Left colon (tissue), 2 donors: Measurements from ENCODE around the gene CDC42SE2. TPM values are rescaled to one million over a fixed set of nuclear protein-coding genes. Genes with fewer than 3 reads are reported as not detected.
"Not testable (repeated sequence)": the region's sequence is repeated elsewhere in the genome, so short reads cannot be mapped to it uniquely, and the experiment has no call there.

Source experiments
- ATAC-seq: fragments of 200-7000 bp; cut with Tn5 transposase; one replicate; pipeline ENCODE4 v1.9.1; 2020; ENCODE audit warnings: mild to moderate bottlenecking, moderate library complexity
- DNase-seq, 2 donors: peaks; one replicate each; pipeline ENCODE4 v3.0.0-alpha.2; 2020
- intact Hi-C, 2 donors: fragments of 100-400 bp; cut with DNase I in 1 of 2; cut with micrococcal nuclease in 1 of 2; formaldehyde crosslinking; loops; one replicate each; pipeline versions ENCODE4 v1.11.2 to v1.14.0; 2022; cut with DNase I, micrococcal nuclease
- total RNA-seq, 2 donors: library from RNA; stranded (reverse); fragmentation: NEBNext Ultra II Directional; extraction: Animal tissue kit (Norgen Biotek cat#: 25700); gene quantifications; one replicate each; pipeline ENCODE4 v1.2.1, GENCODE V29; 2021
- donor health status: DM: no; HTN: no; CAD: no.
- donor health status: DM: yes; HTN: yes; CAD: no.

CDC42SE2 gene
- total RNA-seq, 2 donors from 2014 or later = 106 to 114 TPM

DNA sequence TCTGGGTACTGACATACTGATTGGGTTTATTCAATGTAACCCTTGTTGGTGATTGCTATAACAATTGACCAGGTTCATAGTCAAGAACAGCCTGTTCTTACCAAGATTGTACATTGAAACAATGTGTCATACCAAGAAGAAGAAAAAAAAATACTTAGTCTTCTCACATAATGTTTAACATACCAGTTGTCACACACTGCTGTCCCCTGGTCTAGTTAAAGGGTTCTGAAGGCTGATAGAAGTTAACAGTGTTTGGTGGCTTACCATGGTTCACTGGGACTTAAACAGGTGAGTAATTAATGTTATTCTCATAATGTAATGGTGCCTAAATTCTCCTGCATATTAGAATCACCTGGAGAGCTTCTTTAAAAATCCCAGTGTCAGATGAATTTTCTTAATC, 18.5 kb upstream of the CDC42SE2 start:
- peak; percentile 58 for ATAC-seq
- intact Hi-C loops = no loop called here
- no peak for DNase-seq

DNA sequence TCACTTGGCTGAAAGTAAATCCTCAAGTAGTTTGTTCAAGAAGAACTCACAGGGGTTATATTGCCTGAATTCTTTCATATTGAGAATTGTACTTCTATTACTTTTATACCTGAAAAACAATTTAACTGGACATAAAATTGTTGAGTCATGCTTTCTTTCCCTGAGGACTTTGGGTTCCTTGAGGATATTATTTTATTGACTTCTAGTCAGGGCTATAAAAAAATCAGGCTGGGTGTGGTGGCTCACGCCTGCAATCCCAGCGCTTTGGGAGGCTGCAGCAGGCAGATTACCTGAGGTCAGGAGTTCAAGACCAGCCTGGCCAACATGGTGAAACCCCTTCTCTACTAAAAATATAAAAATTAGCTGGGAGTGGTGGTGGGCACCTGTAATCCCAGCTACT, 17.9 kb upstream of the CDC42SE2 start:
- intact Hi-C loops = no loop called here
- DNase-seq (peak; percentile 45 to 70), ATAC-seq (peak; percentile 92)

DNA sequence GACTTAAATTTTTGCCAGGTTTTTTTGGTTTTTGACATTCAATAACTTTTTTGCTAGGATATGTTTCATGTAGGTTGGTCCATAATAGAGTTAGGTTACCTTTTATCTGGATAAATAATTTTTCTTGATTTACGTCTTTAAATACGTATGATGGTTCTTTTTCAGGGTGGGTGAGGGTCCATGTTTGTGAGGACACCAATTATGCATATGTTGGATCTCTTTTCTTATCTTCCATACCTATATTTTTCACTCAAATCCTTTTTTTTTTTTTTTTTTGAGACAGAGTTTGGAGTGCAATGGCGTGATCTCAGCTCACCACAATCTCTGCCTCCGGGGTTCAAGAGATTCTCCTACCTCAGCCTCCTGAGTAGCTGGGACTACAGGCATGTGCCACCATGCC, 17.3 kb upstream of the CDC42SE2 start:
- ATAC-seq (no peak), DNase-seq (no peak)
- intact Hi-C loops = no loop called here

DNA sequence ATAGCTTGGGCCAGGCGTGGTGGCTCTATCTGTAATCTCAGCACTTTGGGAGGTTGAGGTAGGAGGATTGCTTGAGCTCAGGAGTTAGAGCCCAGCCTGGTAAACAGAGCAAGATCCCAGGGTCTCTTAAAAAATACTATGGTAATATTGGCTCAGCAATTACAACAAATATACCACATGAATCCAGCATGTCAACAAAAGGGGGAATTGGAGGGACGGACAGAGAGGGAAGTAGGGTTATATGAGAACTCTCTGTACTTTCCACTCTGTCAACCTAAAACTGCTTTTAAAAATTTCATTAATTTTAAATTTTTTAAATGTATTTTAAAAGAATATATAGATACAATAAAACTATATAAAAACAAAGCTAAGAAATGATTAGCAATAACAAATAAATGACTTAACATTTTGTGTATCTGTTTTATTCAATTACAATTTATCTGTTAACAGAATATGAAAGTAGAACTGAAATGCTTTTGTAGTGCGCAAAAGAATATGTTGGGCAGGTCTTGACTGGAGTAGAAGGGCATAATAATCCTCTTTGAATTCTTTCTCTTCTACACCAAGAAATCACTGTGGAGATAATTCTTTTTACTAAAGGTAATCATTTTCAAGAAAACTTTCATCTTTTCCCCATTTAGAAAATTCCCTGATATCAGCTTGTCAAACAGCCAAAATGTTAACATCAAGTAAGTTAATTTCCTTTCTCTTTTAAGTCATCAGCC, 12.9 kb upstream of the CDC42SE2 start:
- ATAC-seq (no peak), DNase-seq (no peak)
- intact Hi-C loops = no loop called here

DNA sequence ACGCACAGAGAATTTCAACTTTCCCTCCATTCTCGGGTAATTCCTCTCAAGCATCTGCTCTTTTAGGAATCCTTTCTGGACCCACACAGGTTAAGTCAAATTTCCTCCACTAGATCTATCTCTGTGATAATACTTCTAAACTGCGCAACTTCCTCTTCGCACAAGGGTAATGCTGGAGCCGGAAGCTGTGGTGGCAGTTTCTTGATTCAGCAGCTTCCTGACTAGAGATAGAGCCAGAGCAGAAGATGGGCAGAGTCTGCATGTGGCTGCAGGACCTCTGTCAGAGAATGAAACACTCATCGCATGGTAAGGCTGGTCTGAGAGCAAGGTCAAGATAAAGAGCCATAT, 11.1 kb upstream of the CDC42SE2 start:
- intact Hi-C loops = no loop called here
- ATAC-seq (peak; percentile 66), DNase-seq (peak; percentile 59 to 63)

DNA sequence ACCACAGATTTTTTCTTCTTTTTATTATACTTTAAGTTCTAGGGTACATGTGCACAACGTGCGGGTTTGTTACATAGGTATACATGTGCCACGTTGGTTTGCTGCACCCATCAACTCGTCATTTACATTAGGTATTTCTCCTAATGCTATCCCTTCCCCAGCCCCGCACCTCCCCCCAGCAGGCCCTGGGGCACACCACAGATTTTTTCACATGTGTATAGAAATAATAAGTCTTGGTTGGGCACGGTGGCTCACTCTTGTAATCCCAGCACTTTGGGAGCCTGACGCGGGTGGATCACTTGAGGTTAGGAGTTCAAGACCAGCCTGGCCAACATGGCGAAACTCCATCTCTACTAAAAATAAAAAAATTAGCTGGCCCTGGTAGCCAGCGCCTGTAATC, 9.8 kb upstream of the CDC42SE2 start:
- intact Hi-C loops, ATAC-seq, DNase-seq: not testable (repeated sequence)

DNA sequence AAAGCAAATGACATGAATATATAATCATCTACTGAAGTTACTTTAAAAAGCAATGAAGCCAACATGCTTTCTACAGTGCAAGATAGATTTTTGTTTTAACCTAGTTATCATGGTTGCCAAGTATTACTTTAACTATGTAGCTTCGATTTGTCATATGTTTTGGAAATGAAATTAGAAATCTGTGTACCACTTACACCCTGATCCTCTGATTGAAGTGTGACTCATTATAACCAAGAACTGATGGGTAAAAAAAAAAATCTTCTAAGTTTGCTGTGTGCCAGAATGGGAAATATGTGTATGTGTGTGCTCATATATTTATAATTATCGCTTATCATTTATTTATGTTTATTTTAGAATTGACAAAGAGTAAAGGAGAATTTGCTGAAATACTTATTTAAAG, 9.1 kb upstream of the CDC42SE2 start:
- intact Hi-C loops = no loop called here
- ATAC-seq = no peak
- no peak for DNase-seq

DNA sequence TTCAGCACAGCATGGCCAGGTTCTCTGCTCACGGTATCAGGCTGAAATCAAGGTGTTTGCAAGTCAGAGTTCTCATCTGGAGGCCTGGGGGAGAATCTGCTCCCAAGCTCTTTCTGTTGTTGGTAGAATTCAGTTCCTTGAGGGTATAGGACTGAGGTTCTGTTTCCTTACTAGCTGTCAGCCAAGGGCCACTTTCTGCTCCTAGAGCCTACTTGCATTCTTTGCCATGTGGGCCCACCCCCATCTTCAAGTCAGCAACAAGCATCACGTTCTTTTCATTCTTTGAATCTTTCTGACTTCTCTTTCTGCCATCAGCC, 7.4 kb upstream of the CDC42SE2 start:
- intact Hi-C loops = no loop called here
- no peak for ATAC-seq
- no peak for DNase-seq

DNA sequence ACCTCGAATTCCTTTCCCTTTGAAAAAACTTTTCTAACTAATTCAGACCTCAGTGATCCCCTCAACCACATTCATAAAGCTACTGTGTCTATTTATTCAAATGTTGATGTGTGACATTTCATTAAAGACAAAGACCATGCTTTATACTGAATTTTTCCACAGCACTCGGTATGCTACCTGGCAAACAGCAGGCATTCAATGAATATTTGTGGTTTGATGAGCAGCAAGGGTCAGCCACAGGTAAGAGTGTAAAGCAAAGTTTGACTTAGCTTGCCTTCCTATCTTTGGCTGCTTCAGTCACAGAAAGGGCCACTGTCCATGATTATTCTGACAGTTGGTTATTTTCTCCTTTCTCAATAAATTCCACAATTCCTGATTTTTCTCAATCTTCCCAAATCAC, 5.1 kb upstream of the CDC42SE2 start:
- intact Hi-C loops = no loop called here
- no peak for DNase-seq
- no peak for ATAC-seq

DNA sequence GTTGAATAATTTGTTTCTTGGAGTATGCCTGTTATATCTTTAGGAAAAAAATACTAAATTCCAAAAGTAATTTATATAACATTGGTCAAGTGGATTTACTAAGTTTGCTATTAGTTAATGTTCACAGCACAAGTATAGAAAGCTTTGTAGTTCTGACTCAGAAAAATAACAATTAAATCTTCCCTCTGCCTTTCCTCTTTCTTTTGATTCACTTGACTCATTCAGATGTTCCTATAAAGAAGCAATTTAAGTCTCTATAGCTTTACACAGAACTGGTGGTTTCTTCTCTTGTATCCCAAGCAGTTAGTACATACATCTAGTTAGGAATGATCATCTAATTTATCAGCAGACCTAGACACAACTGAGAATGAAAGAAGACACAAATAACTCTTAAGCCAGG, 4.5 kb upstream of the CDC42SE2 start:
- intact Hi-C loops = no loop called here
- DNase-seq (no peak), ATAC-seq (no peak)

DNA sequence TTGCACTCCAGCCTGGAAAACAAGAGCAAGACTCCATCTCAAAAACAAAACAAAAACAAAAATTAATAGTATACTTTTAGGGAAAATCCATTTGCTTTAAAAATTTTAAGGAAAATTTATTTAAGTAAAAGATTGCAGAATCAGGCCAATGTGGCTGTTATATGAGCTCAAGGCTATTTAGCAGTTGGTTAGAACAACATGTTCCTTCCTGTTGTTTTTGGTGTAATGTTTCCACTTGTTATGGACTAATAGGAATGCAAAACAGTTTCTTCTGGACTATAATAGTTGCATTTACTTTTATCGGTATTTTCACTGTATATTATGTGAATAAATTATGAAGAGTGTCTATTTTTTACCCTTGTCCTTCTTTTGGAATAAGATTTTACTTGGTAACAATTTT, 3.0 kb upstream of the CDC42SE2 start:
- intact Hi-C loops = loop anchor here in 1 of 2 donors (10.0 kb wide), 1 partner anchor 96 kb away; the partner anchor contains the start of gene HINT1
- no peak for DNase-seq
- ATAC-seq = no peak

DNA sequence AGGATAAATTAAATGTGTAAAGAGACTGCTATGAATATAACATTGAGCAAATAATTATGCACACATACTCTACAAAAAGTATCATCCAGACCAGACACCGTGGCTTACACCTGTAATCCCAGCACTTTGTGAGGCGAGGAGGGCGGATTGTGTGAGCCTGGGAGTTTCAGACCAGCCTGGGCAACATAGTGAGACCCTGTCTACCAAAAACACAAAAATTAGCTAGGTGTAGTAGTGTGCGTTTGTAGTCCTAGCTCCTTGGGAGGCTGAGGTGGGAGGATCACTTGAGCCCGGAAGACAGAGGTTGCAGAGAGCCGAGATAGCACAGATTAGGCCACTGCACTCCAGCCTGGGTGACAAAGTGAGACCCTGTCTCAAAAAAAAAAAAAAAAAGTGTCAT, 2.4 kb upstream of the CDC42SE2 start:
- intact Hi-C loops = loop anchor here in 1 of 2 donors (10.0 kb wide), 1 partner anchor 97 kb away; the partner anchor contains the start of gene HINT1
- DNase-seq (no peak), ATAC-seq (no peak)

DNA sequence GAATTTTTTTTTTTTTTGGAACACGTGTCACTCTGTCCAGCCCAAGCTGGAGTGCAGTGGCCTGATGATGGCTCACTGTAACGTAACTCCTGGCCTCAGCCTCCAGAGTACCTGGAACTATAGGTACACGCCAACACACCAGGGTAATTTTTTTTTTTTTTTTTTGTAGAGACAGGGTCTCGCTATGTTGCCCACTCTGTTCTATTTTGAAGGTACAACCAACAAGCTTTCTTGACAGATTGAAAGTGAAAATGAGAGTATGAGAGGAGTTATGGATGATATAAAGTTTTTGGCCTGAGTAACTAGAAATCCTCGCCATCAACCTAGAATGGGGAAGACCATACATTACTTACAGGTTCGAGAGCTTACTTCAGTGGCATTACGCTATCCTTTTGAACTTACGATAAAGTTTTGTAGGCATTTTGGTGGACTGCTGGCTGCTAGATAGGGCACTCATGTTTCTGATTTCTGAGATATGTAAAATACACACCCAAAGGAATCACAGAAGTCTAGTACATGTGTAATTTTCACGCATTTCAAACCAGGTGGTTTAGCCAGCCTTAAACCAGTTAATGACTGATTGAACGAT, 806 bp upstream of the CDC42SE2 start:
- DNase-seq (peak in 1 of 2 donors; percentile 35), ATAC-seq (peak; percentile 2)
- intact Hi-C loops = loop anchor here in 1 of 2 donors (10.0 kb wide), 1 partner anchor 98 kb away; the partner anchor contains the start of gene HINT1

DNA sequence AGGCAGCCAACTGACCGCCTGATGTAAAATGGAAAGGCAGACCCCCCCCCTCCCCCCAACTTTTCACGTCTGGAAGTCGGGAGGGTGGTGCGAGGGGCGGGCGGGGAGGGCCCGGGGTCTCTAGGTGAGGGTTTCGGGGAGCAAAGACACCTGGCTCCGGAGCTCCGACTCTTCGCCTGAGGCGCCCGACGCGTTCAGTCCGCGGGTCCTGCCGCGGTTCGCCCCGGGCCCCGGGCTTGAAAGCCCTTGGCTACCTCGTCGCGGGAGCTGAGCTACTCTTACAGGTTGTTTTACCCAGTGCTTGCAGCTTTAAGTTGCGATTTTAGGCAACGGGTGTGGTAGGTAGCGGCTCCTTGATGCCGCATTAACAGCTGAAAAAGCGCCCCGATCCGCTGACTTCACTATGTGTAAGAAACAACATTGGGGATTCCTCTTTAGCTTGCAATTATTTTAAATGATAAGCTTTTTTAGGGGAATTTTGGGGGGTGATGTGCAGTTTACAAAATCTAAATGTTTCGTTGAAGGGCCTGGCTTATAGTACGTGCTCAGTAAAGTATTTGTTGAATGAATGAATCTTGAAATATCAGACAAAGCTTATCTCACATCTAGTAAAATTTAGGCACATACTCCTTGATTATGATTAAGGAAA, 722 bp downstream of the CDC42SE2 start:
- peak; percentile 27 for ATAC-seq
- intact Hi-C loops = loop anchor here in 1 of 2 donors (10.0 kb wide), 1 partner anchor 100 kb away; the partner anchor contains the start of gene HINT1
- DNase-seq = peak; percentile 34 to 59

DNA sequence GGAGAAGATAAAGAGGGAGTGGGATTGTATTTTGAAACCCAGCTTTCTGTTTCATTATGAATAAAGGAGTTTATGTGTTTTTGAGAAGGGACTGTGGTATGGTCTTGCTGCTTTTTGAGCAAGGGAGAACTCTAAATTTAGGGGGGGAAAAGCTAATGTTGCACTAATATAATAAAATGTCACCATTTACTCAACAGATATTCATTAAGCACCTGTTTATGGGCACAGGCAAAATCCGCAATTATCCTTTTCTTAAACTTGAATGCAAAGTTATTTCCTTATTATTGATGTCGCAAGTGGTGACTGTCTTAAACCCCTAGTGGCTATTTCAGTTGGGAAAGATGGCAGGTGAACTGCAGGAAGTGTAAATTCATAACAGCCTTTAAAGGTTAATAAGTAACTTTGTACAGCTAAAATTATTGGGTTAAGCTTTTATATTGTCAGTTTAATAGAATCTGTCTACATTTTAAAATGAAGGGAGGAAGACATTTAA, 1.5 kb downstream of the CDC42SE2 start:
- peak; percentile 63 for ATAC-seq
- intact Hi-C loops = loop anchor here in 1 of 2 donors (10.0 kb wide), 1 partner anchor 101 kb away; the partner anchor contains the start of gene HINT1
- DNase-seq = no peak

DNA sequence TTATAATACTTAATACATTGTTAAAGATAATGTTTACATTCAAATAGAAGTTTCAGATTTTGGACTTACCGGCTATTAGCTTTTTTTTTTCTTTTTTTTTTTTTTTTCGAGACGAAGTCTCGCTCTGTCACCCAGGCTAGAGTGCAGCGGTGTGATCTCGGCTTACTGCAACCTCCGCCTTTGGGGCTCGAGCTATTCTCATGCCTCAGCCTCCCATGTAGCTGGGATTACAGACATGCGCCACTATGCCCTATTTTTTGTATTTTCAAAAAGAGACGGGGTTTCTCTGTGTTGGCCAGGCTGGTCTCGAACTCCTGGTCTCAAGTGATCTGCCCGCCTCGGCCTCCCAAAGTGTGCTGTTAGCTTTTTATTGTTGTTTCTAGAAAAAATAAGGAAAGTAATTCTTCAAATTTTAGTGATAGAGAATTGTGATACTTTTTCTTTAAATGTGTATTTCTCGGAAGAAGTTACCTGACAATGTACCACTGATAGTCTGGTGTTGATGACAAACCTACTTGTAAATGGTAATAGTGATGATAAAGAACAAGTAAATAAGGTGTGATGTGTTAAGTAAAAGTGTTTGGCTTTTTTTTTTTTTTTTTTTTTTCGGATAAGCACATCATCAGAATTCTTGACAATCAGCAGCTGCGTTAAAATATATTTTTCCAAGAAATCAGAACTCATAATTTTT, 2.7 kb downstream of the CDC42SE2 start:
- no peak for DNase-seq
- no peak for ATAC-seq
- intact Hi-C loops = loop anchor here in 1 of 2 donors (10.0 kb wide), 1 partner anchor 102 kb away; the partner anchor contains the start of gene HINT1

DNA sequence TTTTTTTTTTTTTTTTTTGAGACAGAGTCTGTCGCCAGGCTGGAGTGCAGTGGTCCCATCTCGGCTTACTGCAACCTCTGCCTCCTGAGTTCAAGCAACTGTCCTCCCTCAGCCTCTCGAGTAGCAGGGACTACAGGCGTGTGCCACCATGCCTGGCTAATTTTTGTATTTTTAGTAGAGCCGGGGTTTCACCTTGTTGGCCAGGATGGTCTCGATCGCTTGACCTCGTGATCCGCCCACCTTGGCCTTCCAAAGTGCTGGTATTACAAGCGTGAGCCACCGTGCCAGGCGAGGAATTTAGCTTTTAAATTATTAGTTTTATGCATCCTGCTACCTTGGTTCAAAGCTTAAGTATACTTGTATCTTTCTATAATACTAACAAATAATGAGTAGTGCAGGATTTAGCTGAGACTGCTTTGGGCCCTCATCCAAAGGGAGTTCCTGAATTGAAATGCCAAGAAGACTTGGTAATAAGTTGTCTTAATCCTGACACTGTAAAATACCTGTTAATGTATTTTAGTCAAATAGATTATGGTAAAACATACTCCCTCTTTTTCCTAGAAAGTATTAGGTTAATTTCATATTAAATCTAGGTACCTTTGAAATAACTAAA, 5.0 kb downstream of the CDC42SE2 start:
- no peak for DNase-seq
- no peak for ATAC-seq
- intact Hi-C loops = loop anchor here in 1 of 2 donors (10.0 kb wide), 1 partner anchor 104 kb away; the partner anchor contains the start of gene HINT1

DNA sequence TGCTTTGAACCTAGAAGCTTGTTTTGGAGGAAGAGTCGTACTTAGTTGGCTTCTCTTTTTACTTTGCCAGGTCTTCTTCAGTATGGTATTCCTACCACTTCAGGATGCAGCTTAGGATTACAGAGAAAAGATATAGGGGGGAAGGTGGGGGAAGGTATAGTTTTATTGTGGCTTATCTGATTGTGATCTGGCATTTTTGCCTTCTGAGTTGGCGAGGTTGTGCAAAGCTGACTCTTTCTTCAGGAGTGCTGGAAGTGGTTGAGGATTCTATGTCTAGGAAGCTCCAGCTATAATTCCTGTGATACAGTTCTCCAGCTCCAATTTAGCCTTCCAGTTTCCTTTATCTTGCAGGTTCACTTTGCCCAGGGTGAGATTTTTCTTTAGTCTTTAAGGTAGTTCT, 7.0 kb downstream of the CDC42SE2 start:
- no peak for DNase-seq
- peak; percentile 34 for ATAC-seq
- intact Hi-C loops = no loop called here

DNA sequence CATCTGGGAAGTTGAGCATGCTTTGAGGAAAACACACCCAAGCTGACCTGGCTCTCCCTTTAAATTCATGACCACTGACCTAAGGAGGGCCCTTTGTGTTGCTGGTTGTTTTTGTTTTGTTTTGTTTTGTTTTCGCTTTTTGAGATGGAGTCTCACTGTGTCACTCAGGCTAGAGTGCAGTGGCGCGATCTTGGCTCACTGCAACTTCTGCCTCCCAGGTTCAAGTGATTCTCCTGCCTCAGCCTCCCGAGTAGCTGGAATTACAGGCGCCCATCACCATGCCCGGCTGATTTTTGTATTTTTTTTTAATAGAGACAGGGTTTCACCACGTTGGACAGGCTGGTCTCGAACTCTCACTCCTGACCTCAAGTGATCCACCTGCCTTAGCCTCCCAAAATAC, 8.0 kb downstream of the CDC42SE2 start:
- ATAC-seq, DNase-seq, intact Hi-C loops: not testable (repeated sequence)
